Heart left ventricle (tissue), 16 donors: ENCODE results near the gene ACE2. TPM values are rescaled to one million over a fixed set of nuclear protein-coding genes. Genes with fewer than 3 reads are reported as not detected.

Experiments used
- ATAC-seq, 4 donors: fragments of 200-7000 bp; cut with Tn5 transposase; one replicate each; pipeline ENCODE4 v1.9.1; 2020 to 2022; ENCODE audit warnings: moderate library complexity in 4 of 4, mild to moderate bottlenecking in 3 of 4, moderate number of reproducible peaks in 1 of 4
- DNase-seq, 5 donors: peaks; one replicate each; pipeline ENCODE4 v3.0.0-alpha.2; 2020
- H3K27ac ChIP-seq, 12 donors: fragments of 200-600 bp; sonication (generic) in 4 of 12; one replicate each; pipeline versions ENCODE4 v1.5.0 to v1.8.0; 2016 to 2022; ENCODE audit warnings: mild to moderate bottlenecking in 2 of 12
- H3K27me3 ChIP-seq, 9 donors: fragments of 200-600 bp; sonication (generic) in 2 of 9; one replicate each; pipeline versions ENCODE4 v1.5.1 to v1.8.0; 2016 to 2022; ENCODE audit warnings: mild to moderate bottlenecking in 3 of 9
- H3K36me3 ChIP-seq, 9 donors: fragments of 200-600 bp; sonication (generic) in 2 of 9; one replicate each; pipeline versions ENCODE4 v1.5.0 to v1.8.0; 2018 to 2022; ENCODE audit warnings: mild to moderate bottlenecking in 2 of 9
- H3K4me1 ChIP-seq, 12 donors: fragments of 200-600 bp; sonication (generic) in 4 of 12; one replicate each; pipeline versions ENCODE4 v1.5.0 to v1.8.0; 2016 to 2022; ENCODE audit warnings: mild to moderate bottlenecking in 3 of 12
- H3K4me3 ChIP-seq, 12 donors: fragments of 200-600 bp; sonication (generic) in 4 of 12; one replicate each; pipeline versions ENCODE4 v1.5.0 to v1.8.0; 2017 to 2022; ENCODE audit warnings: mild to moderate bottlenecking in 9 of 12, moderate library complexity in 4 of 12
- H3K9me3 ChIP-seq, 12 donors: fragments of 200-600 bp; sonication (generic) in 4 of 12; one replicate each; pipeline versions ENCODE4 v1.5.0 to v1.8.0; 2016 to 2022; ENCODE audit warnings: mild to moderate bottlenecking in 1 of 12
- CTCF ChIP-seq, 12 donors: fragments of 200-600 bp; sonication (generic) in 4 of 12; IDR thresholded peaks; one replicate each; pipeline versions ENCODE4 v1.5.0 to v1.8.0; 2018 to 2022; ENCODE audit warnings: antibody characterized with exemption in 12 of 12, mild to moderate bottlenecking in 5 of 12
- POLR2A ChIP-seq, 2 donors: fragments of 450-650 bp; IDR thresholded peaks; one replicate each; pipeline ENCODE4 v1.6.1; 2017; ENCODE audit warnings: antibody characterized with exemption in 2 of 2, mild to moderate bottlenecking in 2 of 2, moderate library complexity in 2 of 2
- WGBS, 4 donors: extraction: QIAGEN DNeasy Blood & Tissue Kit in 2 of 4; methylation state at CpG; one replicate each; pipeline versions ENCODE4 v1.1.5 to v1.1.7; 2013 to 2018; 5-methylcytosine and 5-hydroxymethylcytosine counted together
- intact Hi-C, 10 donors: fragments of 100-400 bp; cut with DNase I; formaldehyde crosslinking; loops; one replicate each; pipeline versions ENCODE4 v1.11.1 to v1.14.2; 2022
- polyA plus RNA-seq, 2 donors: library from polyadenylated mRNA; stranded (reverse); fragments of 200-250 nt; gene quantifications; one replicate each; pipeline ENCODE4 v1.2.3, GENCODE V29; 2013
- total RNA-seq, 9 donors: library from RNA; depleted of rRNA in 2 of 9; stranded (reverse); fragments of >200 nt in 2 of 9; fragmentation: NEBNext Ultra II Directional in 3 of 9; extraction: Animal tissue kit (Norgen Biotek cat#: 25700) in 3 of 9; gene quantifications; one replicate each; pipeline versions ENCODE4 v1.1.0 to v1.2.4, GENCODE V29; 2016 to 2023
- donor health status: ischemic (EF 13 %, LVEDD 7.1; RV severe dilation, severe dysfunction).
- donor health status: healthy with polysubstance abuse.
- donor health status: DM: no; HTN: yes; CAD: no.
- donor health status: DM: no; HTN: no; CAD: no.
- donor health status: ischemic (EF 25% LVEDD 6.9; RV normal size, moderate dysfunction).
- donor health status: ischemic (EF 25% LVEDD 5.7; RV mildly dilated, moderate dysfunction).
- donor health status: healthy.
- donor health status: DM: yes; HTN: yes; CAD: no.
- donor health status: ischemic (EF 35%, LVEDD 5.7; RV mildly dilated, moderate dysfunction).
- donor health status: nonischemic (EF 11% LVEDD 7.7; RV severe dilation, severe dysfunction).
- donor health status: DM: yes; HTN: yes; CAD: no.
- donor health status: PGD.
- donor health status: ischemic (EF 29% LVEDD 5.4; RV normal size, mild dysfunction).
- donor health status: nonischemic (EF 23%, LVEDD 6.1; RV moderate dilation, normal function).

ACE2 gene
- total and polyA plus RNA-seq, 11 donors = 5.0 to 59.4 (median 19.9) TPM

- intact Hi-C loops = loop anchor here in 7 of 10 donors (10.0 kb wide), 2 partner anchors 50 to 150 kb away; partner anchors contain the start of gene PIR (in 6 of the 7)
- Histone ChIP-seq H3K9me3 (no peaks in the 10 kb centered on the region), H3K4me3 (no peak overlapping the region), H3K27ac (no peak overlapping the region), H3K4me1 (no peaks in the 10 kb centered on the region), H3K36me3 (no peaks in the 10 kb centered on the region), H3K27me3 (peaks cover 0 to 73% (median 0%) of the 10 kb centered on the region in 9 donors)
- no peak for DNase-seq
- TF ChIP-seq CTCF (IDR thresholded peaks at IDR 0.05) (peak in 1 of 12 donors; percentile 9), POLR2A (IDR thresholded peaks at IDR 0.05) (no peak)
- ATAC-seq = no peak
- 68 to 80% (median 75%) methylated on average over 3 of the region's 3 CpGs for WGBS, 4 donors
These were observed 44.5 kb upstream of the ACE2 start for GRCh38 chrX:15645266-15645665.

GRCh38 chrX:15644560-15644872, 43.8 kb upstream of the ACE2 start:
- ATAC-seq (no peak), DNase-seq (no peak)
- peaks cover 0 to 75% (median 0%) of the 10 kb centered on the region in 9 donors for H3K27me3 ChIP-seq
- TF ChIP-seq CTCF (IDR thresholded peaks at IDR 0.05) = no peak
- TF ChIP-seq POLR2A (IDR thresholded peaks at IDR 0.05) = no peak
- WGBS, 4 donors = 96 to 100% (median 97%) methylated on average over 1 of the region's 1 CpG
- H3K9me3 ChIP-seq = no peaks in the 10 kb centered on the region
- no peak overlapping the region for H3K27ac ChIP-seq
- no peak overlapping the region for H3K4me3 ChIP-seq
- H3K4me1 ChIP-seq = no peaks in the 10 kb centered on the region
- intact Hi-C loops = loop anchor here in 8 of 10 donors (5.0 to 10.0 kb wide), 3 partner anchors 50 to 150 kb away; partner anchors contain the start of gene PIR (in 6 of the 8)
- no peaks in the 10 kb centered on the region for H3K36me3 ChIP-seq

GRCh38 chrX:15643786-15644559, 43.2 kb upstream of the ACE2 start:
- DNase-seq (no peak), ATAC-seq (no peak)
- WGBS, 4 donors = 80 to 91% (median 86%) methylated on average over 7 of the region's 7 CpGs
- Histone ChIP-seq H3K4me3 (no peak overlapping the region), H3K27me3 (peaks cover 0 to 71% (median 0%) of the 10 kb centered on the region in 9 donors), H3K4me1 (no peaks in the 10 kb centered on the region), H3K36me3 (no peaks in the 10 kb centered on the region), H3K9me3 (no peaks in the 10 kb centered on the region), H3K27ac (no peak overlapping the region)
- intact Hi-C loops = loop anchor here in 8 of 10 donors (5.0 to 10.0 kb wide), 3 partner anchors 49 to 149 kb away; partner anchors contain the start of gene PIR (in 6 of the 8)
- TF ChIP-seq CTCF (IDR thresholded peaks at IDR 0.05) (no peak), POLR2A (IDR thresholded peaks at IDR 0.05) (no peak)

GRCh38 chrX:15631637-15632036, 30.9 kb upstream of the ACE2 start:
- intact Hi-C loops = no loop called here
- peaks cover 0 to 47% (median 0%) of the 10 kb centered on the region in 9 donors for H3K27me3 ChIP-seq
- H3K27ac ChIP-seq = no peak overlapping the region
- no peaks in the 10 kb centered on the region for H3K9me3 ChIP-seq
- no peak for ATAC-seq
- no peak for TF ChIP-seq POLR2A (IDR thresholded peaks at IDR 0.05)
- no peak for TF ChIP-seq CTCF (IDR thresholded peaks at IDR 0.05)
- H3K4me1 ChIP-seq = no peaks in the 10 kb centered on the region
- H3K4me3 ChIP-seq = no peak overlapping the region
- DNase-seq = no peak
- no peaks in the 10 kb centered on the region for H3K36me3 ChIP-seq
